Stimulated activated CD8-positive, alpha-beta memory T cell treated with anti-CD3 and anti-CD28 coated beads, Interleukin-4, amount 100 ng/mL, for 4 hours (primary cell): Measurements from ENCODE around the gene GCSH.
"Not testable (repeated sequence)": the region's sequence is repeated elsewhere in the genome, so short reads cannot be mapped to it uniquely, and the experiment has no call there.

Experiments used
- DNase-seq, 2 donors: peaks; one replicate each; pipeline ENCODE4 v3.0.0-alpha.2; 2020; ENCODE audit warnings: low read depth in 2 of 2, low spot score in 1 of 2

Gene GCSH

GRCh38 chr16:81095953-81096714, at the start of gene GCSH:
TSS of gene GCSH (minus strand) at chr16:81096395. CDS start at chr16:81096278, 117 bp downstream.
- peak; percentile 91 to 98 for DNase-seq

- DNase-seq, result no peak
Measured at GRCh38 chr16:81143921-81144471, 47.8 kb upstream of the GCSH start.

GRCh38 chr16:81142864-81143263, 46.7 kb upstream of the GCSH start:
- DNase-seq, result no peak

- no peak for DNase-seq
Measured at GRCh38 chr16:81140930-81141780, 45.0 kb upstream of the GCSH start.

- no peak for DNase-seq
Measured at GRCh38 chr16:81138831-81139557, 42.8 kb upstream of the GCSH start.

- DNase-seq, result no peak
Measured at GRCh38 chr16:81137754-81138153, 41.6 kb upstream of the GCSH start.

- DNase-seq, result no peak
Measured at GRCh38 chr16:81136390-81137335, 40.5 kb upstream of the GCSH start.

- DNase-seq, result no peak
Measured at GRCh38 chr16:81130126-81130525, 33.9 kb upstream of the GCSH start.

GRCh38 chr16:81128726-81129524, 32.7 kb upstream of the GCSH start:
- no peak for DNase-seq

GRCh38 chr16:81127051-81127450, 30.9 kb upstream of the GCSH start:
- no peak for DNase-seq

- DNase-seq, result no peak
Measured at GRCh38 chr16:81123092-81123852, 27.1 kb upstream of the GCSH start.

- no peak for DNase-seq
Measured at GRCh38 chr16:81121474-81121990, 25.3 kb upstream of the GCSH start.

GRCh38 chr16:81117436-81117835, 21.2 kb upstream of the GCSH start:
- DNase-seq, result no peak

GRCh38 chr16:81116285-81116684, 20.1 kb upstream of the GCSH start:
- no peak for DNase-seq

- no peak for DNase-seq
Measured at GRCh38 chr16:81112453-81112852, 16.3 kb upstream of the GCSH start.

GRCh38 chr16:81109274-81109673, 13.1 kb upstream of the GCSH start:
- not testable (repeated sequence) for DNase-seq

- DNase-seq, result no peak
Measured at GRCh38 chr16:81107511-81107910, 11.3 kb upstream of the GCSH start.

- no peak for DNase-seq
Measured at GRCh38 chr16:81106826-81107503, 10.8 kb upstream of the GCSH start.
